ENCODE results near the gene BTN3A1.

DNA sequence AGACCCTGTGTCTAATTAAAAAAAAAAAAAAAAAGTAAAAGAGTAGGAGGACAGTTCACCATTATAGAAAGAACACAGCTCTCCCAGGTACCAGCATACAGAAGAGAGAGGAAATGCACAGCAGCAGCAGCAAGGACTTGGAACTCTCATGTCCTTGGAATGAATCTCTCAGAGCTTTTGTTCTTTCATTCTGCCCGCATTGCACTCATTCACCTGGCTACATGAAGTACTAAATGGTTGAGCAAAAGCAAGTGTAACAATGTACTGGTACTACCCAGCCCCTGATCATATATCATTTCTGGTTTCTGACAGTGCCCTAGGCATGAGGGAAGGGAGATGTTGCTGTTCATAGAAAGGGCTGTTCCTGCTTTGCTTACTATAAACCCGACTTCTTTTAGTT lies 26.1 kb downstream of the BTN3A1 start:
- TF ChIP-seq POLR2A (IDR thresholded peaks at IDR 0.05; ENCODE audit: low read depth): no peak
- TF ChIP-seq POLR2AphosphoS5 (IDR thresholded peaks at IDR 0.05): no peak

All from esophagus muscularis mucosa (tissue), 2 donors.